Measurements from ENCODE around the gene INPP5A.

GRCh38 chr10:132705943-132706342, 168.4 kb downstream of the INPP5A start:
- no peak for TF ChIP-seq EP300 (IDR thresholded peaks at IDR 0.05)
- TF ChIP-seq, protein P1, sequence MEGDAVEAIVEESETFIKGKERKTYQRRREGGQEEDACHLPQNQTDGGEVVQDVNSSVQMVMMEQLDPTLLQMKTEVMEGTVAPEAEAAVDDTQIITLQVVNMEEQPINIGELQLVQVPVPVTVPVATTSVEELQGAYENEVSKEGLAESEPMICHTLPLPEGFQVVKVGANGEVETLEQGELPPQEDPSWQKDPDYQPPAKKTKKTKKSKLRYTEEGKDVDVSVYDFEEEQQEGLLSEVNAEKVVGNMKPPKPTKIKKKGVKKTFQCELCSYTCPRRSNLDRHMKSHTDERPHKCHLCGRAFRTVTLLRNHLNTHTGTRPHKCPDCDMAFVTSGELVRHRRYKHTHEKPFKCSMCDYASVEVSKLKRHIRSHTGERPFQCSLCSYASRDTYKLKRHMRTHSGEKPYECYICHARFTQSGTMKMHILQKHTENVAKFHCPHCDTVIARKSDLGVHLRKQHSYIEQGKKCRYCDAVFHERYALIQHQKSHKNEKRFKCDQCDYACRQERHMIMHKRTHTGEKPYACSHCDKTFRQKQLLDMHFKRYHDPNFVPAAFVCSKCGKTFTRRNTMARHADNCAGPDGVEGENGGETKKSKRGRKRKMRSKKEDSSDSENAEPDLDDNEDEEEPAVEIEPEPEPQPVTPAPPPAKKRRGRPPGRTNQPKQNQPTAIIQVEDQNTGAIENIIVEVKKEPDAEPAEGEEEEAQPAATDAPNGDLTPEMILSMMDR (IDR thresholded peaks at IDR 0.05) = no peak
- TF ChIP-seq POLR2AphosphoS5 (IDR thresholded peaks at IDR 0.05) = no peak
- no peak for TF ChIP-seq POLR2A (IDR thresholded peaks at IDR 0.05)

Data from upper lobe of left lung (tissue), 4 donors.